Measurements from ENCODE around the gene TAP1. TPM values are rescaled to one million over a fixed set of nuclear protein-coding genes. Genes with fewer than 3 reads are reported as not detected.

Gene TAP1
- total and polyA plus RNA-seq, 7 experiments from 2014 or later = 92.1 to 500 (median 121) TPM

- Mint-ChIP-seq H3K27ac (peak overlapping the region in 1 of 9 donors; percentile 54), H3K4me3 (no peak overlapping the region), H3K9me3 (no peaks in the 10 kb centered on the region), H3K4me1 (peaks cover 12 to 67% (median 27%) of the 10 kb centered on the region in 7 donors), H3K27me3 (no peaks in the 10 kb centered on the region), H3K36me3 (peaks cover 22 to 60% (median 32%) of the 10 kb centered on the region in 5 donors)
- no peak overlapping the region for H3K4me3 ChIP-seq (ENCODE audit: low read length)
- no peak overlapping the region for H3K27ac ChIP-seq (ENCODE audit: low read depth, low read length)
- ChIA-PET CTCF (interaction anchor here (2.7 to 6.5 kb wide), 2 partner anchors 9 to 39 kb away, joined by 18 to 62 read pairs; partner anchors contain the start of gene TAP2), POLR2A (interaction anchor here (1.1 kb wide), 1 partner anchor 32 kb away, joined by 4 read pairs; no protein-coding TSS in a partner anchor)
- ATAC-seq (no peak), DNase-seq (no peak)
- intact Hi-C loops (cut with micrococcal nuclease) = no loop called here
- no peaks in the 10 kb centered on the region for H3K4me1 ChIP-seq (ENCODE audit: control insufficient read depth in 2 of 2, insufficient read depth in 2 of 2, low read length in 2 of 2)
- H3K36me3 ChIP-seq (ENCODE audit: control insufficient read depth in 2 of 3, insufficient read depth in 3 of 3, low read length in 3 of 3) = peaks cover 21 to 68% (median 22%) of the 10 kb centered on the region in 3 experiments
- H3K9me3 ChIP-seq (ENCODE audit: control insufficient read depth in 2 of 3, low read length in 3 of 3) = no peaks in the 10 kb centered on the region
- no peaks in the 10 kb centered on the region for H3K27me3 ChIP-seq (ENCODE audit: control insufficient read depth in 2 of 2, insufficient read depth in 2 of 2, low read length in 2 of 2)
Measured at GRCh38 chr6:32829495-32829894, 24.0 kb downstream of the TAP1 start.

GRCh38 chr6:32827025-32827424 lies 26.5 kb downstream of the TAP1 start:
- H3K36me3 Mint-ChIP-seq = peaks cover 6 to 42% (median 18%) of the 10 kb centered on the region in 5 donors
- no peaks in the 10 kb centered on the region for H3K27me3 Mint-ChIP-seq
- DNase-seq (no peak), ATAC-seq (no peak)
- no peaks in the 10 kb centered on the region for H3K9me3 Mint-ChIP-seq
- H3K27me3 ChIP-seq (ENCODE audit: control insufficient read depth in 2 of 2, insufficient read depth in 2 of 2, low read length in 2 of 2) = no peaks in the 10 kb centered on the region
- peaks cover 0 to 46% (median 6%) of the 10 kb centered on the region in 7 donors for H3K4me1 Mint-ChIP-seq
- H3K4me3 ChIP-seq (ENCODE audit: low read length) = no peak overlapping the region
- no peak overlapping the region for H3K4me3 Mint-ChIP-seq
- CTCF ChIA-PET = interaction anchor here (0.6 to 6.5 kb wide), 5 partner anchors 11 to 190 kb away, joined by 3 to 62 read pairs (median 8); partner anchors contain the start of gene TAP2
- H3K36me3 ChIP-seq (ENCODE audit: control insufficient read depth in 2 of 3, insufficient read depth in 3 of 3, low read length in 3 of 3) = peaks cover 12 to 43% (median 22%) of the 10 kb centered on the region in 3 experiments
- H3K4me1 ChIP-seq (ENCODE audit: control insufficient read depth in 2 of 2, insufficient read depth in 2 of 2, low read length in 2 of 2) = no peaks in the 10 kb centered on the region
- intact Hi-C loops (cut with micrococcal nuclease) = no loop called here
- no peaks in the 10 kb centered on the region for H3K9me3 ChIP-seq (ENCODE audit: control insufficient read depth in 2 of 3, low read length in 3 of 3)
- H3K27ac ChIP-seq (ENCODE audit: low read depth, low read length) = no peak overlapping the region
- POLR2A ChIA-PET = interaction anchor here (0.9 to 1.8 kb wide), 7 partner anchors 11 to 145 kb away, joined by 3 to 7 read pairs (median 4); partner anchors contain the start of genes PSMB8, PSMB9, TAP1 and TAP2
- H3K27ac Mint-ChIP-seq = peak overlapping the region in 6 of 9 donors; percentile 4 to 72 (median 40)

GRCh38 chr6:32825966-32826365 lies 27.5 kb downstream of the TAP1 start:
- ChIA-PET CTCF (interaction anchor here (1.3 to 6.5 kb wide), 2 partner anchors 42 to 66 kb away, joined by 3 to 62 read pairs; no protein-coding TSS in a partner anchor), POLR2A (interaction anchor here (0.9 to 1.5 kb wide), 5 partner anchors 12 to 146 kb away, joined by 3 to 7 read pairs (median 3); partner anchors contain the start of genes PSMB8, PSMB9, TAP1 and TAP2)
- Mint-ChIP-seq H3K4me3 (no peak overlapping the region), H3K9me3 (no peaks in the 10 kb centered on the region), H3K27me3 (no peaks in the 10 kb centered on the region), H3K4me1 (peaks cover 0 to 40% (median 4%) of the 10 kb centered on the region in 7 donors), H3K27ac (peak overlapping the region in 4 of 9 donors; percentile 13 to 43 (median 30)), H3K36me3 (peaks cover 0 to 34% (median 16%) of the 10 kb centered on the region in 5 donors)
- Histone ChIP-seq H3K9me3 (ENCODE audit: control insufficient read depth in 2 of 3, low read length in 3 of 3) (no peaks in the 10 kb centered on the region), H3K27me3 (ENCODE audit: control insufficient read depth in 2 of 2, insufficient read depth in 2 of 2, low read length in 2 of 2) (no peaks in the 10 kb centered on the region), H3K36me3 (ENCODE audit: control insufficient read depth in 2 of 3, insufficient read depth in 3 of 3, low read length in 3 of 3) (peaks cover 1 to 33% (median 18%) of the 10 kb centered on the region in 3 experiments), H3K4me3 (ENCODE audit: low read length) (no peak overlapping the region), H3K27ac (ENCODE audit: low read depth, low read length) (no peak overlapping the region), H3K4me1 (ENCODE audit: control insufficient read depth in 2 of 2, insufficient read depth in 2 of 2, low read length in 2 of 2) (no peaks in the 10 kb centered on the region)
- intact Hi-C loops (cut with micrococcal nuclease) = loop anchor here in 1 of 2 donors (1.0 kb wide), 1 partner anchor 42 kb away; no protein-coding TSS in a partner anchor
- ATAC-seq (no peak), DNase-seq (peak in 1 of 9 donors; percentile 14)

GRCh38 chr6:32819729-32820128 lies 33.8 kb downstream of the TAP1 start:
- CTCF ChIA-PET = interaction anchor here (2.0 kb wide), 1 partner anchor 48 kb away, joined by 6 read pairs; no protein-coding TSS in a partner anchor
- ATAC-seq (no peak), DNase-seq (no peak)
- Histone ChIP-seq H3K36me3 (ENCODE audit: control insufficient read depth in 2 of 3, insufficient read depth in 3 of 3, low read length in 3 of 3) (no peaks in the 10 kb centered on the region), H3K4me1 (ENCODE audit: control insufficient read depth in 2 of 2, insufficient read depth in 2 of 2, low read length in 2 of 2) (no peaks in the 10 kb centered on the region), H3K4me3 (ENCODE audit: low read length) (no peak overlapping the region), H3K27ac (ENCODE audit: low read depth, low read length) (no peak overlapping the region), H3K9me3 (ENCODE audit: control insufficient read depth in 2 of 3, low read length in 3 of 3) (no peaks in the 10 kb centered on the region), H3K27me3 (ENCODE audit: control insufficient read depth in 2 of 2, insufficient read depth in 2 of 2, low read length in 2 of 2) (no peaks in the 10 kb centered on the region)
- Mint-ChIP-seq H3K4me3 (no peak overlapping the region), H3K36me3 (peaks cover 0 to 9% (median under 1%) of the 10 kb centered on the region in 5 donors), H3K9me3 (no peaks in the 10 kb centered on the region), H3K27me3 (no peaks in the 10 kb centered on the region), H3K4me1 (peaks cover 0 to 12% (median 5%) of the 10 kb centered on the region in 7 donors), H3K27ac (no peak overlapping the region)
- POLR2A ChIA-PET = no interaction called here
- intact Hi-C loops (cut with micrococcal nuclease) = no loop called here

DNA sequence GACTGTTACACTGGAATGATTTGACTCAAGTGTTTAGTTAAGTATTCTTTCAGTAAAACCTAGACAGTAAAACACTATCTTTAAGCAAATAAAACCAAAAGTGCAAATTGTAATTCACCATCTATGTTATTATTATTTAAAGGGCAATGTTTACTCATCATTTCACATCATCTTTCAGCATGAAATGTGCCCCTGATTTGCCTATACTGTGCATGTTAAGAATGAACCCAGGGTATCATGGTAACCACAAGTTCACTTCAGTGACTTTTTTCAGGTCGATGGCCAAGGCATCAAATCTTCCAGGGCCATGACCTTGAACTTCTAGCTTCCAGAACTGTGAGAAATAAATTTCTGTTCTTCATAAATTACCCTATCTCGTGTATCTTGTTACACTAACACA lies 34.6 kb downstream of the TAP1 start:
- no peaks in the 10 kb centered on the region for H3K4me1 ChIP-seq (ENCODE audit: control insufficient read depth in 2 of 2, insufficient read depth in 2 of 2, low read length in 2 of 2)
- intact Hi-C loops (cut with micrococcal nuclease) = no loop called here
- Mint-ChIP-seq H3K27ac (no peak overlapping the region), H3K36me3 (peaks cover 0 to 17% (median 5%) of the 10 kb centered on the region in 5 donors), H3K4me3 (no peak overlapping the region), H3K4me1 (peaks cover 0 to 12% (median 5%) of the 10 kb centered on the region in 7 donors), H3K9me3 (no peaks in the 10 kb centered on the region), H3K27me3 (no peaks in the 10 kb centered on the region)
- DNase-seq = no peak
- H3K4me3 ChIP-seq (ENCODE audit: low read length) = no peak overlapping the region
- H3K27ac ChIP-seq (ENCODE audit: low read depth, low read length) = no peak overlapping the region
- no peak for ATAC-seq
- H3K36me3 ChIP-seq (ENCODE audit: control insufficient read depth in 2 of 3, insufficient read depth in 3 of 3, low read length in 3 of 3) = no peaks in the 10 kb centered on the region
- ChIA-PET CTCF (interaction anchor here (0.6 kb wide), 1 partner anchor 33 kb away, joined by 5 read pairs; no protein-coding TSS in a partner anchor), POLR2A (no interaction called here)
- H3K9me3 ChIP-seq (ENCODE audit: control insufficient read depth in 2 of 3, low read length in 3 of 3) = no peaks in the 10 kb centered on the region
- no peaks in the 10 kb centered on the region for H3K27me3 ChIP-seq (ENCODE audit: control insufficient read depth in 2 of 2, insufficient read depth in 2 of 2, low read length in 2 of 2)

DNA sequence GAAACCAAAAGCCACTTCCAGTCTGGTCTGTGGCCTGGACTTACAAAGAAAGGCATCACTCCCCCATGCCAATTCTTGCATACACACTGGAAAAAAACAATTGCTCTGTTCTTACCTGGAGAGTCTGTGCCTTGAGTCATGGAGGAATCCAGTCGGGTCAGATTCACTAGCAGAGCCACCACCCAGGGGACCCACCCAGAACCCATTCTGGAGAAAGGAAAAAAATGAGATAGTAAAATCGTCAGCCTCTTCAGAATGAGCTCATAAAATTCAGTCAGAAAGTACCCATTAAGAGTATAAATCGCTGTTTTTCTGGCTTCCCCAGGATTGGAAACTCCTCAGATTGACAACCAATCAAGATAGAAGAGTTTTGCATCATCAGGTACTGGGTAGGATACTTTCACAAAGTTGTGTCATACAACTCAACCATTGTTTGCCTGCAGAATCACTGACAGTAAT lies 36.7 kb downstream of the TAP1 start, which contains the start of gene HLA-DOB:
Gene HLA-DOB (minus strand): TSS at position 257 of the 459 bp plus-strand sequence. CDS start 51 bp downstream, at position 206.
- ATAC-seq (peak; percentile 74), DNase-seq (peak in 3 of 9 donors; percentile 9 to 33 (median 33))
- H3K27me3 ChIP-seq (ENCODE audit: control insufficient read depth in 2 of 2, insufficient read depth in 2 of 2, low read length in 2 of 2) = no peaks in the 10 kb centered on the region
- CTCF ChIA-PET = no interaction called here
- H3K9me3 ChIP-seq (ENCODE audit: control insufficient read depth in 2 of 3, low read length in 3 of 3) = no peaks in the 10 kb centered on the region
- H3K36me3 ChIP-seq (ENCODE audit: control insufficient read depth in 2 of 3, insufficient read depth in 3 of 3, low read length in 3 of 3) = no peaks in the 10 kb centered on the region
- H3K36me3 Mint-ChIP-seq = peaks cover 0 to 27% (median 6%) of the 10 kb centered on the region in 5 donors
- H3K9me3 Mint-ChIP-seq = no peaks in the 10 kb centered on the region
- H3K27ac ChIP-seq (ENCODE audit: low read depth, low read length) = no peak within 1 kb of the TSS
- H3K4me3 ChIP-seq (ENCODE audit: low read length) = no peak within 1 kb of the TSS
- peak within 1 kb of the TSS in 1 of 9 donors; percentile 30 for H3K27ac Mint-ChIP-seq
- no peaks in the 10 kb centered on the region for H3K27me3 Mint-ChIP-seq
- intact Hi-C loops (cut with micrococcal nuclease) = no loop called here
- POLR2A ChIA-PET = interaction anchor here (0.8 kb wide), 1 partner anchor 52 kb away, joined by 3 read pairs; no protein-coding TSS in a partner anchor
- H3K4me1 ChIP-seq (ENCODE audit: control insufficient read depth in 2 of 2, insufficient read depth in 2 of 2, low read length in 2 of 2) = no peaks in the 10 kb centered on the region
- H3K4me1 Mint-ChIP-seq = peaks cover 0 to 12% (median 5%) of the 10 kb centered on the region in 7 donors
- no peak within 1 kb of the TSS for H3K4me3 Mint-ChIP-seq

All from naive thymus-derived CD4-positive, alpha-beta T cell (primary cell).